ENCODE data around the gene NCOA5.
A peak's percentile ranks its signal among the peaks of the same experiment; 100 is the strongest.
"Not testable (repeated sequence)": the region's sequence is repeated elsewhere in the genome, so short reads cannot be mapped to it uniquely, and the experiment has no call there.

NCOA5 gene

DNA sequence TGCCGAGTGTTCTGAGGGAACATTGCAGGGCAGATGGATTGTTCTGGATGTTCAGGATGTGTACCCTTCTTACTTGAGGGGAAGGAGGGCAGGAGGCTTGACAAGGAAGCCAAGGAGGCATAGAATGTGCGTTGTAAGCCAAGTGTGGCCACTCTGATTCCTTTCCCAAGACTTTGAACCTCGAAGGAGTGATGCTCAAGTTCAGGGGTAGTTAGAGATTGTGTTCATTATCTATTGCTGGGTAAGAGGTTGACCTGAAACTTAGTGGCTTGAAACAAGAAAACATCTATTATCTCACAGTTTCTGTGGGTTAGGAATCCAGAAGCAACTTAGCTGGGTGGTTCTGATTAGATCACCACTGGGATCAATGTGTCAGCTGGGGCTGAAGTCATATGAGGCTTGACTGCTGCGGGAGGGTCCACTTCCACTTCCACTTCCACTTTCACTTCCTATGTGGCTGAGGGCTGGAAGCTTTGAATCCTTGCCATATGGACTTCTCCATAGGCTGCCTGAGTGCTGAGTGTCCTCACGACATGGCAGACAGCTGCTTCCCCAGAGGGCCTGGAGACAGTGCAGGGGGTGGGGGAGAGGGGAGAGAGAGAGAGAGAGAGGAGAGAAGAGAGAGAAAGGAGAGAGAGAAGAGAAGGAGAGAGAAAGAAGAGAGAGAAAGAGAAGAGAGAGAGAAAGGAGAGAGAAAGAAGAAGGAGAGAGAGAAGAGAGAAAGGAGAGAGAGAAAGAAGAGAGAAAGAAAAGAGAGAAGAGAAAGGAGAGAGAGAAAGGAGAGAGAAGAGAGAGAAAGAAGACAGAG is 21.5 kb upstream of the NCOA5 start:
- Mint-ChIP-seq H3K36me3 (no peaks in the 10 kb centered on the region), H3K27me3 (peaks cover 17% of the 10 kb centered on the region), H3K4me3 (no peak overlapping the region), H3K4me1 (peaks cover 6% of the 10 kb centered on the region), H3K27ac (peak overlapping the region; percentile 30), H3K9me3 (no peaks in the 10 kb centered on the region)

- peaks cover 28% of the 10 kb centered on the region for H3K27me3 Mint-ChIP-seq
- no peak overlapping the region for H3K27ac Mint-ChIP-seq
- no peak overlapping the region for H3K4me3 Mint-ChIP-seq
These were observed 19.2 kb upstream of the NCOA5 start for GRCh38 chr20:46108976-46109375.

DNA sequence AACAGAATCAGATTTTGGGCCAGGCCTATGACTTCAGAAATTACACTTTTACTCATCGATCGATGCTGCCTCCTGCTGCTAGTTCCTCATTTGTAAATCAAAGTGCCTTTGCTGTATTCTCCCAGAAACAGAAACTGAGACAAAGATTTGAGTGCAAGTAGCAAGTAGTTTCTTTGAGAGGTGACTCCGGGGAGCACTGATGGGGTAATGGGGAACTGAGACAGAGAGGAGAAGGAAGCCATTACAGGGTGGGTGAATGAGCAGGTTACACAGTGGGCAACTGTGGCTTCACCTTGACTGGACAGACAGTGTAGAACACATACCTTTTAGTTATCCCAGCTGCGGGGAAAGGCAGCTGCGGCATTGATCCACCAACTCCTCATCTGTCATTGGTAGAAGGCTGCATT is 18.7 kb upstream of the NCOA5 start:
- Mint-ChIP-seq H3K4me3 (no peak overlapping the region), H3K27me3 (peaks cover 29% of the 10 kb centered on the region), H3K36me3 (no peaks in the 10 kb centered on the region), H3K9me3 (no peaks in the 10 kb centered on the region), H3K4me1 (no peaks in the 10 kb centered on the region), H3K27ac (no peak overlapping the region)

More at GRCh38 chr20:46108976-46109375, 19.2 kb upstream of the NCOA5 start:
- Mint-ChIP-seq H3K4me1 (no peaks in the 10 kb centered on the region), H3K36me3 (no peaks in the 10 kb centered on the region), H3K9me3 (no peaks in the 10 kb centered on the region)

DNA sequence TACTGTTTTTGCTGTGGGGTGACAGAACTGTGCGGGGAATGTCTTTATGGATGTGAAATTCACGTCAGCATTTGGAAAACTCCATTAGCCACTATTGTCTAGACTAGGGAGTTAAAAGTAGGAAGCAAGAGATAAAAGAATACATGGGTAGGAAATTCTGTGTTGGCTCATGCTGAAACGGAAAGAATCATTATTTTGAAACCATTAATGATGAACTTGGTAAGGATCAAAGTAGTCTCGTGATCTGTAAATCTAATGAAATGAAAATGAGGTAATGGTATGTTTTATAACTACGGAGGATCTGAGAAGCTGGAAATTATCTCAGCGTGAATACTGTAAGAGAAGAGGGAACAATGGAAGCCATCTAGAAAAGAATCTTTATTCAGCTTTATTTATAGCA is 17.3 kb upstream of the NCOA5 start:
- Mint-ChIP-seq H3K36me3 (peaks cover 2% of the 10 kb centered on the region), H3K27me3 (peaks cover 37% of the 10 kb centered on the region)

DNA sequence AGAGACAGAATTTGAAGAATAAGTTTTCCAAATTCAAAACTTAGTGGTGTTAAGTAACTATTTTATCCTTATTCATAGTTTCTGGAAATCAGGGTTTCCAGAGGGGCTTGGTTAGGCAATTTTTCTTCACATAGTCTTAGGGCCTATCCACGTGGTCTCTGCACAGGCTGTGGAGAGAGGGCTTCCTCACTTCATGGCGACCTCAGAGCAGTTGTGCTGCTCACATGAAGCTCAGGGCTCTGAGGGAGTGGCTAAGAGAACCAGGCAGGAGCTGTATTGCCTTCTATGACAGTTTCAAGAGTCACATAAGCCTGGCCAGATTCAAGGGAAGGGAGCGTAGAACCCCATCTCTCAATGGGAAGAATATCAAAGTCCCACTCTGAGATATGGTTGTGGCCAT is 14.5 kb upstream of the NCOA5 start:
- Mint-ChIP-seq H3K27me3 (peaks cover 43% of the 10 kb centered on the region), H3K4me3 (no peak overlapping the region), H3K4me1 (no peaks in the 10 kb centered on the region), H3K9me3 (no peaks in the 10 kb centered on the region), H3K36me3 (peaks cover 2% of the 10 kb centered on the region), H3K27ac (no peak overlapping the region)

More for the DNA sequence above, 17.3 kb upstream of the NCOA5 start:
- Mint-ChIP-seq H3K4me3 (no peak overlapping the region), H3K4me1 (no peaks in the 10 kb centered on the region), H3K9me3 (no peaks in the 10 kb centered on the region), H3K27ac (no peak overlapping the region)

- no peaks in the 10 kb centered on the region for H3K9me3 Mint-ChIP-seq
- no peak overlapping the region for H3K27ac Mint-ChIP-seq
- no peak overlapping the region for H3K4me3 Mint-ChIP-seq
- peaks cover 2% of the 10 kb centered on the region for H3K36me3 Mint-ChIP-seq
- peaks cover 44% of the 10 kb centered on the region for H3K27me3 Mint-ChIP-seq
- no peaks in the 10 kb centered on the region for H3K4me1 Mint-ChIP-seq
These were observed 13.2 kb upstream of the NCOA5 start for GRCh38 chr20:46102940-46103339.

GRCh38 chr20:46101957-46102356 is 12.2 kb upstream of the NCOA5 start:
- Mint-ChIP-seq H3K9me3 (no peaks in the 10 kb centered on the region), H3K27ac (no peak overlapping the region), H3K4me3 (no peak overlapping the region), H3K27me3 (peaks cover 41% of the 10 kb centered on the region), H3K4me1 (no peaks in the 10 kb centered on the region), H3K36me3 (peaks cover 2% of the 10 kb centered on the region)

GRCh38 chr20:46100988-46101387 is 11.2 kb upstream of the NCOA5 start:
- Mint-ChIP-seq H3K36me3 (peaks cover 2% of the 10 kb centered on the region), H3K27ac (no peak overlapping the region), H3K9me3 (no peaks in the 10 kb centered on the region), H3K4me3 (no peak overlapping the region), H3K4me1 (no peaks in the 10 kb centered on the region), H3K27me3 (peaks cover 40% of the 10 kb centered on the region)

GRCh38 chr20:46100444-46100843 is 10.7 kb upstream of the NCOA5 start:
- not testable (repeated sequence) for H3K4me1 Mint-ChIP-seq, H3K36me3 Mint-ChIP-seq, H3K9me3 Mint-ChIP-seq, H3K4me3 Mint-ChIP-seq, H3K27ac Mint-ChIP-seq
- H3K27me3 Mint-ChIP-seq: peaks cover 38% of the 10 kb centered on the region

DNA sequence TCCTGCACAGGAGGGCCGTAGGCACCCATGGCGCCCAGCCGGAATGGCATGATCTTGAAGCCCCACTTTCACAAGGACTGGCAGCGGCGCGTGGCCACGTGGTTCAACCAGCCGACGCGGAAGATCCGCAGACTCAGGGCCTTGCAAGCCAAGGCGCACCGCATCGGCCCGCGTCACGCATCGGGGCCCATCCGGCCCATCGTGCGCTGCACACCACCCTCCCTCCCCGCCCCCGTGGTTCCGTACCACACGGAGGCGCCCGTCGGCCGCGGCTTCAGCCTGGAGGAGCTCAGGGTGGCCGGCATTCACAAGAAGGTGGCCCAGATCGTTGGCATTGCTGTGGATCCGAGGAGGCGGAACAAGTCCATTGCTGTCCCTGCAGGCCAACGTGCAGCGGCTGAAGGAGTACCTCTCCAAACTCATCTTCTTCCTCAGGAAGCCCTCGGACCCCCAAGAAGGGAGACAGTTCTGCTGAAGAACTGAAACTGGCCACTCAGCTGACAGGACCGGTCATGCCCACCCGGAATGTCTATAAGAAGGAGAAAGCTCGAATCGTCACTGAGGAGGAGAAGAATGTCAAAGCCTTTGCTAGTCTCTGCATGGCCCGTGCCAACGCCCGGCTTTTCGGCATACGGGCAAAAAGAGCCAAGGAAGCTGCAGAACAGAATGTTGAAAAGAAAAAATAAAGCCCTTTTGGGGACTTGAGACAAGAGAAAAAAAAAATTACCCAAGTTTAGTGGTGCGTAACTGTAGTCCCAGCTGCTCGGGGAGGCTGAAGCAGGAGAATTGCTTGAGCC is 9.9 kb upstream of the NCOA5 start:
- H3K4me1 Mint-ChIP-seq: no peaks in the 10 kb centered on the region
- no peak overlapping the region for H3K4me3 Mint-ChIP-seq
- H3K27ac Mint-ChIP-seq: no peak overlapping the region

DNA sequence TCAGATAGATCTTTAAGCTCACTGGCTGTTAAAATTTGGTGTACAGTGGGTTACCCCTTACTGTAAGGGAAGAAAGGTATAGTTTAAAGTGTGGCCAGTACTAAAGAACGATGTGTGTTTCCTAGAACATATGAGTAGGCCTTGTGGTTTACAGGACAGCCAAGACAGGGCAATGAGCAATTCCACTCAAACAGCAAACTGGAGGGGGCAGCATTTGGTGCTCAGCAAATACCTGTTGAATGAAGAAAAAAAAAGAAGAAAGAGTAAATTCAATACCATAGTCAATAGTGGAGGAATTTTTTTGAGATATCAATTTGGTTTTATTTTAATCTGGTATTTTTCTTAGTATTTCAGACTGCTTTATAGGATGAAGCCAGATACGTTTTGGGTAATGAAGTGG is 3.8 kb upstream of the NCOA5 start:
- Mint-ChIP-seq H3K4me1 (peaks cover 12% of the 10 kb centered on the region), H3K36me3 (no peaks in the 10 kb centered on the region), H3K9me3 (no peaks in the 10 kb centered on the region), H3K4me3 (no peak overlapping the region), H3K27ac (no peak overlapping the region), H3K27me3 (peaks cover 4% of the 10 kb centered on the region)

More for the DNA sequence above, 9.9 kb upstream of the NCOA5 start:
- Mint-ChIP-seq H3K9me3 (no peaks in the 10 kb centered on the region), H3K36me3 (peaks cover 2% of the 10 kb centered on the region), H3K27me3 (peaks cover 34% of the 10 kb centered on the region)

- peaks cover 29% of the 10 kb centered on the region for H3K4me1 Mint-ChIP-seq
- H3K36me3 Mint-ChIP-seq, H3K27ac Mint-ChIP-seq, H3K4me3 Mint-ChIP-seq, H3K9me3 Mint-ChIP-seq, H3K27me3 Mint-ChIP-seq: not testable (repeated sequence)
These were observed 2.1 kb upstream of the NCOA5 start for GRCh38 chr20:46091622-46092535.

GRCh38 chr20:46089167-46089416 is 670 bp downstream of the NCOA5 start:
- peaks cover 57% of the 10 kb centered on the region for H3K4me1 Mint-ChIP-seq
- peak overlapping the region; percentile 77 for H3K27ac Mint-ChIP-seq
- H3K9me3 Mint-ChIP-seq: no peaks in the 10 kb centered on the region
- H3K27me3 Mint-ChIP-seq: no peaks in the 10 kb centered on the region
- peak overlapping the region; percentile 95 for H3K4me3 Mint-ChIP-seq
- peaks cover 3% of the 10 kb centered on the region for H3K36me3 Mint-ChIP-seq

- Mint-ChIP-seq H3K27ac (peak overlapping the region; percentile 87), H3K9me3 (no peaks in the 10 kb centered on the region), H3K4me3 (peak overlapping the region; percentile 95), H3K4me1 (peaks cover 62% of the 10 kb centered on the region), H3K36me3 (peaks cover 3% of the 10 kb centered on the region), H3K27me3 (no peaks in the 10 kb centered on the region)
These were observed 1.2 kb downstream of the NCOA5 start for GRCh38 chr20:46088409-46089166.

- Mint-ChIP-seq H3K9me3 (no peaks in the 10 kb centered on the region), H3K27me3 (no peaks in the 10 kb centered on the region), H3K4me3 (peak overlapping the region; percentile 95), H3K27ac (no peak overlapping the region), H3K4me1 (peaks cover 76% of the 10 kb centered on the region), H3K36me3 (peaks cover 3% of the 10 kb centered on the region)
These were observed 2.6 kb downstream of the NCOA5 start for GRCh38 chr20:46087161-46087560.
